GM04504 (cell line): Measurements from ENCODE around the gene DUSP9.

Source experiments
- DNase-seq: peaks from one replicate; pipeline ENCODE4 v3.0.0-alpha.2; 2012; ENCODE audit warnings: low read depth

The DUSP9 gene

DNA sequence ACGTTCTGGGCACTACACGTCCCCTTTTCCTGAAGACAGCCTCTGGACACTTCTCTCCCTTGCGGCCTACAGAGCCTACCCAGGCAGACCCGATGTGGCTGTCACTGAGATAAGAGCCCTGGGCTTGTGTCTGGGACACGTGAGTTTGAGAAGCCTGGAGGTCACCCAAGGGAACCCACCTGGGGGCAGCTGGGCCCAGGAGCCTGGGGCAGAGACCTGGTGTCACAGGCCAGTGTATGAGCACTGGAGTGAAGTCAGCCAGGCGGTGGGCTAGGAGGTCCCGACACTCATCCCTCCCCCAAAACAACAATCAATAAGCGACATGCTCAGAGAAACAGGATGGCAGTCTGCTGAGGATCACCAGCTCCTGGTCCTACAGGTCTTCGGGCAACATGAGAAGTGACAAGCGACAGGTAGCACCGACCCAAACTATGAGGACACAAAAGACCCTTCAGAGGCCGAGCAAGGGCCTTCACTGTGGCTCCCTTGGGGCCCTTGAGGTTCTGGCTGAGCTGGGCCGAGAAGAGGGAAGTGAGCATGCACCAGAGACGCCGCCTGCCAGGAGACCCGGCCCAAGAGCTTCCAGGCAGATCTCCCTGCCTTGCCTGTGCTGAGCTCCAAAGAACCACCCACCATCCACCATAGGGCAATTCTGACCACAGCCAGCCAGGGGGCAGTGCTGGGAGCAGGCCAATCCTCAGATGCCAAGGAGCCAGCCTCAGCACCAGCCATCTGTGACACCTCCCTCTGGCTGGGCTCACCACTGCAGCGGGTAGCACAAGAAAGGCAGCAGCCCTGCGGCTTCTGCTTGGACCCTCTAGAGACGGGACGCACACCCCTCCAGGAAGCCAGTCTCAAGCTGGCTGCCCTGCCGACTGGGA lies 11.0 kb upstream of the DUSP9 start:
- no peak for DNase-seq

DNA sequence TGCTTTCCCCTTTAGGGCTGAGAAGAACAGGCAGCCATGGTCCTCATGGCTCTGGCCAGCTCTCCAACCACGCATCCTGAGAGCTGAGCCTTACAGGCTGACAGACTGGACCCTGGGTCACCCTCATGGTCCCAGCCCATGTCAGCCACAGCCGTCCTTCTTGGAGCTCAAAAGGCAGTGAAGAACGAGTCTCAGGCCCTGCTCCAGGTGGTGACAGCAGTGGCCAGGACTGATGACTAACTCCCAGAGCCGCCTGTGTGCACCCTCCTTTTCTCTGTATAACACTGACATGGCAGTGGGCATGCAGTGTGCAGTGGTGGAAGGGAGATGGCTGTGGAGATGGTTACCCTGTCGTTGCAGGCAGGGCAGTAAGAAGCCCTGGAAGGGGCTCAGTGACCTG lies 10.3 kb upstream of the DUSP9 start:
- no peak for DNase-seq

DNA sequence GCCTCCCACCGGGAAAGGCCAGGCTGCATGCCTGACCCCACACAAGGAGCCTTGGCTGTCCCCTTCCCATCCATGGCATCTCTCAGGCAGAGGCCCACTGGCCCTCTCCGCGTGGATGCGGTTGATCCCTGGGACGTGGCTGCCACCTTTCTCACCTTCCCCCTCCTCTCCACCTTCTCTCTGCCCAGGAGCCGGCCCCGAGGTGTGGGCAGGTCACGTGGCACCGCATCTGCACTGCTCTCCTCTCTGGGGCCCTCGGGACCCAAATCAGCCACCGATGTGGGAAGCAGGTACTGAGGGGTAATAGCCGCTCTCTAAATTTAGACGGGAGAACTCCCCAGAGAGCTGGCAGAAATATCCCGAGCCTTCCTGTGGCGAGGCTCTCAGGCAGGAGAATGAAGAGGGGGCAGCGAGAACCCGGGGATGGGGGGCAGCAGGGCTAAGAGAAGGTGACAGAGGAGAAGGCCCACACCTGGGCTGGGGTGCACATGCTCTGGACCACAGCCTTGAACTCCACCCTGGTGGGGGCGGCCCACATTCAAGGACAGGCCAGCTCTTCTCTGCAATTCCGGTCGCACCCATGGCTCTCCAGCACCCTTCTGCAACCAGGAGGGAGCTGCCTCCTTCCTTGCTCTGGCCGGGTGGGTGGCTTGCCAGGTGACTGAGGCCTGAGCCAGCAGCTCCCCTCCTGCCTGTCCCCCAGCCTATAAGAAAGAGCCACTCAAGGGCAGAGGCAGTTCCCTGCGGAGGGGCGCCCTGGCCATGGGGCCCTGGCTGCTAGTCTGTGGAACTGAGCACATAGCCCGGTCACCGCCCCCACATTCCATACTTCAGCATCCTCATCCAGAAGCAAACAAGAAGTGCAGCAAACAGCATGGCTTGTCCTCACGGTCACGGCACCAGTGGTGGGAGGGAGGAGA lies 9.6 kb upstream of the DUSP9 start:
- no peak for DNase-seq

DNA sequence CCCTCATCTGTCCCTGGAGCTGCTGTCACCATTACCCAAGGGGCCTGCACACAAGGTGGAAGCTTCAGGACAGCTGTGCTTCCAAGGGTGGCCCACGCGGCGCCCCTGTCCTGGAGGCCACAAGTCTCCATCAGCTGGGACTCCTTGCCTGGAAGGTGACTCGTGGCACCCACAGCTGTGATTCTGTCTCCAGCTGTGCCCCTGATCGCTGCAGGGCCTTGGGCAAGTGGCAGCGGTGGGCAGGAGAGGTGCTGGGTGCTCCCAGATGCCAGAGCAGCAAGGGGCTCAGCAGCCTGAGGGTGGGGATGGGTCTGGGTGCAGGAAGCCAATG lies 9.0 kb upstream of the DUSP9 start:
- no peak for DNase-seq

DNA sequence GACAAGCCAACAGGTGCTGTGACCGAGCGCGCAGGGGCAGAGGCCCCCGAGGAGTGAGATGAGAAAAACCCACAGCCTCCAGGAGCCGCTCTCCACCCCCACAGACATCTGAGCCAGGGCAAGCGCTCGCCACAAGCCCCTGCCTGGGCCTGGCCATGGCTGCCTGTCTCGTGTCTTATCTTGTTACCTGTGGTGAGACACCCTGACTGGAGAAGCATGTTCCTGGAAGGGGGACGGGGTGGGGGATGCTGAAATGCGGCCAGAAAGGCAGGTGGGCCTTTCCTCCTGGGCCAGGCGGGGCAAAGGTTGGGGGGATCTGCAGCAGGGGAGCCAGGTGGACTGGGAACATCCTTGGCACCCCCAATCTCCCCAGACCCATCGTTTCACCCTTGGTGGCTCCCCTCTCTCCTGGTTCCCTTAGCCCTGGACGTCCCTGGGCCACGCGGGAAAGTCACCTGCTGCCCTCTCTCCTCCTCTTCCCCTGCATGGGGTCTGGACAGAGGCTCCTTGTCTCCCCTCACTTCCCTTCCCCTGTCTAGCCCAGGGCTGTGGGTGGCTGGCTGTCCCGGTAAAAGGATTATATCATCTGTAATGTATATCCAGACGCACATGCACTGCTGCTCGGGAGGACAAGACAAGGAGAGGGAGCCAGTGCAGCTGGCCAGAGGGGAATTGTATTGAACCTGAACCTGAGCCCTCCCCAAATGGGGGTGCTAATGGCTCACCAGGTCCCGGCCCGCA lies 8.4 kb upstream of the DUSP9 start:
- DNase-seq, result no peak

DNA sequence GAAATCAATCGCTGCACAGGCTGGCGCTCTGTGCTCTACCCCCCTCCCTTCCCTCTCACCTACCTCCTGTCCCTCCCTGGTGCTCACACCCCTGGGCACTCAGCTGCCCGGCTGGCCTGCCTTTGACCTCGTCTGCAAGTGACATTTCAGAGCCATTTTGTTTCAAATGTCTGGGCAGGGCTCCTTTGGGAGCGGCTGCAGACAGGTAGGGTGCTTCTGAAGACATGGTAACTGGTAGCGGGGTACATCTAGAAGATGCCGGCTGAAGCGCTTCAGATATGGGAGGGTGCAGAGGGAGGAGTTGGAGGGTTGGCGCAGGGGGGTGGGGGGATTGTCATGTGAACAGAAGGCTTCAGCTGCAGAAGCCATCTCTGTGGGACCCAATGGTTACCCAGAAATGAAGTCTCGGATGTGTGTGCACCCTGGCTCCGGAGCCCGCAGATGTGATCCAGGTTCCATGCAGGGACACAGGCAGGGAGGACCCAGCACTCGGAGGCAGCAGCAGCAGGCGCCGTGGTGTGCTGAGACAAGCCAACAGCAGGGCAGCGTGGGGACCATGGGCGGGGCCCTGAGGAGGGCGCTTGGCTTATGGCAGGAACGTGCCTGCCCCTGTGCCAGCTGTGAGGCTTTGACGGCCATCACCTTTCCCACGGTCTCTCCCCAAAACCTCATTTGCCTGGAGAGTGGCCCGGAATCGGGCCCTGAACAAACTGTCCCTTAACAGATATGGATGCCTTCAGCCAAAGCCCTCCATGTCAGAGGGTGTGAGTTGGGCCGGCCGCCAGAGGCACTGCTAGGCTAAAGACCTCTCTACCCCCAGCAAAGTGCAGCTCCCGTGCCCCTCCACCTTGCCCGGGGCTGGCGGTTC lies 7.6 kb upstream of the DUSP9 start:
- DNase-seq, result no peak

DNA sequence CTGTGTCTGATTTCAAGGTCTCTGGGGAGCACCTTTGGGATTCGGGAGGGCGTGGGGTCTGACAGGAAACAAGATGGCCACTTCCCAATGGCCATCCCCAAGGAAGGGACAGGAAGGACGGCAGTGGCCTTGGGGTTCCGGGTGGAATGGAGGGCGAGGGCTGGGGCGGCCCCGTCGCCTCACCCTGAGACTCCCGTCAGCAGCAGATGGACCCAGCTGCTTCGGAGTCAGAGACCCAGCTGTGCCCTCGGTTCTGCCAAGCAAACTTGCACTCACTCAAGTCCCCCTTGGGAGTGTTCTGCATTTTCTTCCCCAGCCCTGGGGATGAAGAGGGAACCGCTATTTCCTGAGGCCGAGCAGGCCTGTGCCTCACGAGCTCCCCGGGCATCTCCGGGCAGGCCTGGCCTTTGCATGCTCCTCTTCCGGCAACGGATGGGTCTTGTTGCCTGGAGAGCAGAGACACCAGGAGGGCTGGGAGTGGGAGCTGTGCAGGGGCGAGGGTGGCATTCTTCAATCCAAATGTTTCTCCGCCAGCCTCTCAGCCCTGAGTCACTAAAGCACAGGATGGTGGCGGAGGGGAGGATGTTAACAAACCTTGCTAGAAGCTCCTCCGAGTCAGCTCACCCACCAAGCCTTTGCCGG lies 6.8 kb upstream of the DUSP9 start:
- DNase-seq, result no peak

DNA sequence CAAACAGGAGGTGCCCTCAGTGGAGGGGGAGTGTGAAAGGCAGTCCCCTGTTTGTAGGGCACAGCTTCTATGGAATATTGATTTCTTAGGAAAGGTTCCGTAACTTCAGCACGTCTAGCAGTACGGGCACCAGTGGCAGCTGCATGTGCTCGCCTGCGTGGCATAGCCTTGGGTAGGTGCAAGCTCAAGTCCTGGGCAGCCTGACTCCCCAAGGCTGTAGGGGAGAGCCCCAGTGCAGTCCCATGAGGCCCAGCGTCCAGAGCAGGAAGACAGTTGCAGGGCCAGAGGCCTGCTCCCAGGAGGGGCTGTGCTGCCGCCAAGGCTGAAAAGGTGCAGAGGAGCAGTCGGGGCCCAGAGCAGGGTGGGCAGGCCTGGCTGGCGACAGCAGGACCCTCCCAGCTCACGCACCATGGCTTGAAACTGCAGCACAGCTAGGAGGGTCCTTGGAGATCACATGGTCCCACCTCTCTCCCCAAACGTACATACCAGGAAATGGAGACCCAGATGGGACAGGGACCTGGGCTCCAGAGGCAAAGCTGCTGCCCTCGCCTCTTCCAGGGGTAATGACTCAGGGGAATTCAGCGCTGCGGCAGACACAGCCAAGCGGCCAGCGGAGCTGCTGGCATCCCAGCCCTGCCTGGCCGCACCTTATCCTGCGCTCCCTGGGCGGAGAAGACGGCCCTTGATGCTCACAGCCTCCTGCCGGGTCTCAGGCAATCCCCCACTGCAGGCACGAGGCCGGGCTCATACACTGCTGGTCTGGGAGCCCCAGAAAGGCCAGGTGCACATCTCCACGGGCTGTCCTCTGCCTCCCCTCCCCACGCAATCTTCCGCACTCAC lies 6.0 kb upstream of the DUSP9 start:
- DNase-seq, result no peak

DNA sequence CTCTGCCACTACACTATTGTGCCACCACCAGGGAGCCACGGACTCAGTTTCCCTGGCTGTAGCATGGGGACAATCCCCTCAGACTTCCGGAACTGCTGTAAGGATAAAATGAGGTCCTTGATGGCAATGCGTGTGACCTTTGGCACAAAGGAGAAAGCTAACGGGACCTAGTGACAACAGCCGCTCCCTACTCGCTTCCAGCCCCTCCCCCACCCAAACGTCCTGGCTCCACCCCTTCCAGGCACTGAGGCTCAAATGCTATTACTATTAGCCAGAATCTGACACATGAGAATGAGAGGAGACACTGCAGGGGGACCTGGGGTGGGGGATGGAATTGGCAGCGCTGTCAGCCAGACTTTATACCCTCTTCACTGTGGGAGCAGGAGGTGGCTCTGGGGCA lies 5.4 kb upstream of the DUSP9 start:
- DNase-seq, result no peak

DNA sequence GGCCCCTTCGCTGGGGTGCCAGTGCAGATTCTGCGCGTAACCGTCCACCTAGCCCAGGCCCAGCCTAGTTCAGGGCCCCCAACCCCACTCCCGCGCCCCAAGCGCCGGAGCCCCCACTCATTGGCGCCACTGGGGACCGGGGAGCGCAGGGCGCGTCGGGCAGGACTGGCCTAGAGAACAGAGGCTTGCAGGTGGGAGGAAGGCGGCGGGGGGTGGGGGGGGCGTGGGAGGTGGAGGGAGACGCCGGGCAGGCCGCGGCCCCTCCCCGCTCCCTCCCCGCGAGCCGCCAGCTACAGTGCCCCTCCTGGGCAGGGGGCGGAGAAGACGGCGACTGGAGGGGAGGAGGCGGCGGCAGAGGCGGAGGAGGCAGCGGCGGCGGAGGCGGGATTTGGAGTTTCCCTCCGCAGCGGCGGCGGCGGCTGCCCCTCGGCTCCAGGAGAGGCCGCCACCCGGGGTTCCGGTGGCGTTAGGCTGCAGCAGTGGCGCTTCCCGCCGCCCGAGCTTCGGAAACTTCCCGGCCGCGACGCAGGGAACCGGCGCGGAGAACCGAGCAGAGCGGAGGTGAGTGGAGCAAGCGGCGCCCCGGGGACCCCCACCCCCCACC lies 4.8 kb upstream of the DUSP9 start:
- no peak for DNase-seq

DNA sequence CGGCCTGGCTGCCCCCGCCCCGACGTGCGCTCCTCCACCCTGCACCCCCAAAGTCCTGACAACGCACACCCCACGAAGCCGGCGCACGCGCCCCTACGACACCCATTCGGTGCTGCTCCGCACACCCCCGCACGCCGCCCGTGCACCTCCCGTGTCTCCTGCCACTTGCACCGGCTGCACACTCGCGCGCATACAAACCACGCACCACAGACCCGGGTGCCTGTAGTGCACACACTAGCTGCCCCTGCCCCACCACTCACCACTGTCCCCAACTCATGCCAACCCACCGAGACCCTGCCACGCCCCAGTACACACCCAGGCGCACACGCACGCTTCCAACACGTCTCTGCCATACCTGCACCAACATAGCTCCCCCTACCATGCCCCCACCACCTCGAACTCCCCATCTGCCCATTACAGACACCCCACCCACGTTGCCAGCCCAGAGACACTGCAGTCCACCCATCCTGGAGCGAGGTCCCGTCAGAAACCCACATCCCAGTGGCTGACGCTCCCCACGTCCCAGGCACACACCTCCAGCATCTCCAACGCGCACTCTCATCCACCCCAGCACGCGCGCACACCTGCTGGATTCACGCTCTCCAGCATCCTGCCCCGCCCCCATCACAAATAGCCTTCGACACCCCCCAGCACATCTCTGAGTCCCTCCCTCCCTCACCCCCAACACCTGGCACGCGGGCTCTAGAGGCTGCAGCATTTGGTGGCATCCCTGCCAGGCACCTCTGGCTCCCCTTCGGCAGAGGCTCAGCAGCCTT lies 4.2 kb upstream of the DUSP9 start:
- no peak for DNase-seq

DNA sequence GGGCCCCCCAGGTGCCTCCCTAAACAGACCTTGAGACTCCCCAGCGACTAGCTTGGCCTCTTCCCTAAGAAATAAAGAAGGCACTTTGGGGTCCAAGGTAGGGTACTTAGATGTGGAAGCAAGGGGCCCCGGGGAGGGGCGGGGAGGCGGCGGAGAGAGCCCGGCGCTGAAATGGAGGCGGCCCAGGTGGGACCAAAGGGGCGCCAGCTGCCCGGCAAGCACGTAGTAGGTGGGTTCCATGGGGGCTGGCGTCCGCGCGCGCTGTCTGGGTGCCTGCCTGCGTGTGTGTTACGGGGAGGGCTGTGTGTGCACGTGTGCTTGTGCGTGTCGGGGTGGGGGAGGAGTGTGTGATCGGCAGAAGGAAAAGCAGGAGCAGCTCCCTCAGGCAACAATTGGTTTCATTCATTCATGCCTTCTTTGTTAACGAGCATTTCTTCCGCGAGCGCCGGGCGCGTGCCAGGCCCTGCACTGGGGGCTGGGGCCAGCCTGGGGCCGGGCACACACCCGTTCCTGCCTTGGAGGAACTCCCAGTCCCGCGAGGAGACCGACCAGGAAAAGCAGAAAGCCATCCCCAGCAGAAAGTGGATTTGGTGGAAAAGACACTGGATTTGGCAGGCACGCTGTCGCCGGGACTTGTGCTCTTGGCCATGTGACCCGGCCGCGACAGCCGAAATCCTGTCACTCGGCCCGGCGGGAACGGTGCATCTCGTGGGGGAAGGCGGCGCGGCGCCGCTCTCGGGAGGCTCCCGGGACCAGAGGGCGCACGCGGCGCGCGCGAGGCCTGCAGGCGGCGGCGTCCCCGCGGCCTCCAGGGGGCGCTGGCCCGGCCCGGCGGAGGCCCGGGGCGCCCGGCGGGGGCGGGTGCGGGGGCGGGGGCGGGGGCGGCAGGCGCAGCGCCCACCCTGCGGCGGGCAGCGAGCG lies 3.3 kb upstream of the DUSP9 start:
- DNase-seq, result no peak

DNA sequence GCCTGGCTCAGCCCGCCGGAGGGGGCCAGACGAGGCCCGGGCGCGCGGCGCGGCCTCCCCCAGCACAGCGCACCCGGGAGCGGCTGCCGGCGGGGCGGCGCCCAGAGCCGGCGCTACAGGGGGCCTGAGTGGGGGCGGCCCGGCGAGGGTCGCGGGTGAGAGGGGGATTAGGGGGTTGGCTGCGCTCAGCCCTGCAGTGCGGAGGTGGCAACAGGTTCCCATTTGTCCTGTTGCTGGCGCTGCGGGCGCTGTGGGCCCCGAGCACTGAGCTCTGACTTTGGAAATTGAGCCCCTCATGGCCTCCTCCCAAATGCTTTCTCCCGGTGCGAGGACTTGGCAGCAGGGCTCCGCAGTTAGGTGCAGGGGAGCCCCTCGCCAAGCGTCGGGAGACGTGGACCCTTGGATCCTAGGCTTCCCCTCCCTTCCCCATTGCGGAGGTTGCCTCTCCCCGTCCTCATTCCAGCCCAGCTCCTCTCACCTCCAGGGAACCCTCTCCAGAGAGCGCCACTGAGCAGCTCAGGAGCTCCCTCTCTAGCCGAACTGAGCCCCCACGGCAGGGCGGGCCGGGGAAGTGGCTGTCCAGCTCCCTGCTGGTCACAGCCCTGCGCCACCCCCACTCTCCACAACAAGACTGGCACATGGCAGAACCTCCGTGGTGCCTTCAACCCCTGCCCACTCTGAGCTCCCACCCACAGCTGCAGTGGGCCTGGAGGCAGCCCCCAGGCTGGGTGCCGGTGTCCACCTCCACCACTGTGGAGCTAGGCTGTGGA lies 2.5 kb upstream of the DUSP9 start:
- no peak for DNase-seq

DNA sequence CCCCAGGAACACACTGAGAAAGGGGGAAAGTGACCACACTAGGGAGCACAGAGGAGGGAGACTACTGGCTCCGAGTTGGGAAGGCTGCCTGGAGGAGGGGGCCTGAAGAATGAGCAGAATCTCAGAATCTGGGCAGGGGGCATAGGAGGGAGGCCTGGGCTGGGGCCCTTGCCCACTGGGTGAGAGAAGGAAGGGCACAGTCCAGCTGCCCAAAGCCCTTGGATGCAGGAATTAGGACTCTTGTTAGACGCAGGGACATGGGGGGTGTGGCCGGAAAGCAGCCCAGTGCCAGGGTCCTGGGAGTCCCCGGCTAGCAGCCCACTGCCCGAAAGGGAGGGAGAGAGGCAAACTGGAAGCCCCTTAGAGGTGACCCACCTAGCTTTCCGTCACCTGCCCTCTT lies 1.9 kb upstream of the DUSP9 start:
- DNase-seq, result no peak

DNA sequence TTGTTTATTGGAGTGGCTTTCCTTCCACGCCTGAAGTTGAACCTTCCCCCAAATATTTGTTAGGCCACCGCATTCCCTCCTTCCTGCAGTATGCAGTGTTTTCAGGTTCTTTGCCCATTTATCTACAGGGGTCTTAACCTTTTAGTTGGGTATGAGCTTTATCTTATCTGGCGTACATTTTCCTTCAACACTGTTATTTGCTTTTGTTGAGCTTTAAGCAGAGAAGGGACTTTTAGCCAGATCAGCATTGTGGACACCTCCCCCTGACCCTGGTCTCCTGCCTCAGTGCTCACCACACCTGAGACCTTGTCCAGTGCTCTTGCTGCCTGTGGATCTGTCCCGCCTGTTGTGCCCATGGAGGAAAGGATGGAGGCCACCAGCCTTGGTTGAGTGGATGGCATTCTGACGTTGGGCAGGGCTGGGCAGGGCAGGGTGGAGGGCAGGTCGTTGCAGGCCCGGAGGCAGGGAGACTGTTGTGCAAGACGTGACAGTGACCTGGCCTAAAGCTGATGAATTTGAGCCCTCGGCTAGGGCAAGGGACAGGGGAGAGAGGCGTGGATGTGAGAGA lies 998 bp upstream of the DUSP9 start:
- no peak for DNase-seq

DNA sequence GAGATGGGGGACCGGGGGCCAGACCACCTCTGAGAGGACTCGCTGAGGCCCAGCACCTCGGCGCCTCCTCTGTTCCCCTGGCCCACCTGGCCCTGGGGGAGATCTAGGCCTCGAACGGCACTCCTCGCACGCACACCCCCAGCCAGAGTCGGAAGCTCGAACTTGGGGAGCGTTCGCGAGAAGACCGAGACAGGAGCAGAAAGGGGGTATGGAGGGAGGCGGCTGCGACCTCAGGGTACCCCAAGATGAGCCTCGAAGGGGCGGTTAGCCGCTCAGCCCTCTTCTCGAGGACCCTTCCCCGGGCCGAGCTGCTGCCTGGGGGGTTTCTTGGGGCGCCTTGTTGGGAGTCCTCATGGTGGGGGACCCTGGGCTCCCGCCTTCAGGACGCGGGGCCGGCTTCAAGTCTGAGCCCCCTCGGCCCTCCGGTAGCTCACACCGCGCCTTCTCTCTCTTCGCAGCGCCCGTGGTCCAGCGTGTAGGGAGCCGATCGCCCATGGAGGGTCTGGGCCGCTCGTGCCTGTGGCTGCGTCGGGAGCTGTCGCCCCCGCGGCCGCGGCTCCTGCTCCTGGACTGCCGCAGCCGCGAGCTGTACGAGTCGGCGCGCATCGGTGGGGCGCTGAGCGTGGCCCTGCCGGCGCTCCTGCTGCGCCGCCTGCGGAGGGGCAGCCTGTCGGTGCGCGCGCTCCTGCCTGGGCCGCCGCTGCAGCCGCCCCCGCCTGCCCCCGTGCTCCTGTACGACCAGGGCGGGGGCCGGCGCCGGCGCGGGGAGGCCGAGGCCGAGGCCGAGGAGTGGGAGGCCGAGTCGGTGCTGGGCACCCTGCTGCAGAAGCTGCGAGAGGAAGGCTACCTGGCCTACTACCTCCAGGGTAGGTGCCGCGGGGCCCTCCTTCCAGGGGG lies 706 bp downstream of the DUSP9 start:
- DNase-seq, result no peak
